Measurements from ENCODE around the gene PCSK4.
A peak's percentile ranks its signal among the peaks of the same experiment; 100 is the strongest.
"Not testable (repeated sequence)": the region's sequence is repeated elsewhere in the genome, so short reads cannot be mapped to it uniquely, and the experiment has no call there.

PCSK4 gene

DNA sequence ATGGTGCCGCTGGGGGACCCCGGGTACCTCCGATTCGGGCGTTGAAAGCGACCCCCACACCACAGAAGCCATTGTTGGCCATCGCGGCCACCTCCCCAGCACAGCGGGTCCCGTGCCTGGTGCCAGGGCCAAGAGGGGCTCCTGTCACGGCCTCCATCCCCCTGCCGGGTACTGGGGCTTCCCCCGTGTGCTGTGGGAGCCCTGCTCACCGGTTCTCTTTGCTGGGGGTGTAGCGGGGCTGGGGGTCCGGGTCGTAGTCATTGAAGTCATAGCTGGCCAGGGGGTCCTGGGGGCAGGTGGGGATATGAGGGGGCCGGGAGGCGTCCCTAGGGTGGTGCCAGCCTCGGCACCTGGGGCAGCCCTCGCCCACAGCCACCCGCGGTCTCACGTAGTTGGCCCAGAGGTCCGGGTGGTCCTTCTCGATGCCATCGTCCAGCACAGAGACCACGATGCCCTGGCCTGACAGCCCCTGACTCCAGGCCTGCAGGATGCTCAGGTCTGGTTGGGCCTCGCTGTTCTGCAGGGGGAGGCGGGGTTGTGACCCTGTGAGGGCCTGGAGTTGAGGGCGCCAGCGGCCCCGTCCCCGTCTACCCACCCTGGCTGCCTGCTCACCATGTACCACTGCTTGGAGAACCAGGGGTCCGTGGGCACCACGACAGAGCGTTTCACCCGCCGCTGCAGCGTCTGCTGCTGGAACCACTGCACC lies 2.4 kb downstream of the PCSK4 start:
- no peak for DNase-seq (ENCODE audit: low read depth in 2 of 2)

DNA sequence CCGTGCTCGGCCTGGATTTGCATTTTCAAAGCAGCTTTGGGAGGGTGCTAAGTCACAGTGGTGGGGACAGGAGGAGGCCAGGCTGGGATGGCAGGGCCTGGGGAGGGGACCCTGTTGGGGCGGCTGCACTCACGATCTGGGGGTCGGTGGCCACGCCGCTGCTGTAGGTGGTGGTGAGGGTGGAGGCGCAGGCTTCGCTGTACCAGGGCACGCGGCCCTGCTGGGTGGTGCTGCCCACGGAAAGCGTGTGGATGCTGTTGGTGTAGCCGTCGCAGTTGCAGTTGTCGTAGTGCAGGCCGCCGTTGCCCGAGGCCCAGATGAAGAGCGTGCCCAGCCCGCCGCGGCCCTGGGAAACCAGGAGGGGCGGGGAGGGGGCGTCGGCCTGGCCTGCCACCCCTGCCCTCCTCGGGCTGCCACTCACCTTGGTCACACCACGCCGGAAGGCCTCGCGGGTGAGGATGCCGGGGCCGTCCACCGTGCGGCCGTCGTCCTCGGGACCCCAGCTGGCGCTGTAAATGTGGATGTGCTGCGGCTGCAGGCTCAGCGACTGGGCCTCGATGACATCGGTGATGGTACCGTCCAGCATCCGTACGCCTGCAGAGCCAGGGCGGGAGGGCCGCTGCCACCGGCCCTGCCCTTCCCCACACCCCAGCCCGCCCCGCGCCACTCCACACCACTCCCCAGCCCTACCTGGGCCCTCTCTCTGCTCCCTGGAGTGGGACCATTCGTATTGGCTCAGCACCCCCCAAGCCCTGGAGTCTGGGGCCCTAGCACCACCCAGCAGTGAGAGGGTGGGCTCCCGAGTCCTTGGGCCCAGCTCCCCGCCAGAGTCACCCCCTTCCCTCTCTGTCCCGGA lies 3.2 kb downstream of the PCSK4 start:
- no peak for DNase-seq (ENCODE audit: low read depth in 2 of 2)

DNA sequence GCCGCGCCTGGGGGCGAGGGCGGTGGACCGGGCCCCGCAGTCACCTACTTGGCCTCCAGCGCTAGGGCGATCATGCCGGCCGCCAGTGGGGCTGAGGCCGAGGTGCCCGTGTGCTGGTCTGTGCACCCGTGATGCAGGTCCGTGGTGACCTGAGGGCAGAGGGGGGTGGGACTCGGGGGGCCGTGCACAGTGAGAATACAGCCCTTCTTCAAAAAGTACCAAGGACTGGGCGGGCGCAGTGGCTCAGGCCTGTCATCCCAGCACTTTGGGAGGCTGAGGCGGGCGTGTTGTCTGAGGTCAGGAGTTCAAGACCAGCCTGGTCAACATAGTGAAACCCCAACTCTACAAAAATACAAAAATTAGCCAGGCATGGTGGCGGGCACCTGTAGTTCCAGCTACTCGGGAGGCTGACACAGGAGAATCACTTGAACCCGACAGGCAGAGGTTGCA lies 6.1 kb downstream of the PCSK4 start:
- no peak for DNase-seq (ENCODE audit: low read depth in 2 of 2)

DNA sequence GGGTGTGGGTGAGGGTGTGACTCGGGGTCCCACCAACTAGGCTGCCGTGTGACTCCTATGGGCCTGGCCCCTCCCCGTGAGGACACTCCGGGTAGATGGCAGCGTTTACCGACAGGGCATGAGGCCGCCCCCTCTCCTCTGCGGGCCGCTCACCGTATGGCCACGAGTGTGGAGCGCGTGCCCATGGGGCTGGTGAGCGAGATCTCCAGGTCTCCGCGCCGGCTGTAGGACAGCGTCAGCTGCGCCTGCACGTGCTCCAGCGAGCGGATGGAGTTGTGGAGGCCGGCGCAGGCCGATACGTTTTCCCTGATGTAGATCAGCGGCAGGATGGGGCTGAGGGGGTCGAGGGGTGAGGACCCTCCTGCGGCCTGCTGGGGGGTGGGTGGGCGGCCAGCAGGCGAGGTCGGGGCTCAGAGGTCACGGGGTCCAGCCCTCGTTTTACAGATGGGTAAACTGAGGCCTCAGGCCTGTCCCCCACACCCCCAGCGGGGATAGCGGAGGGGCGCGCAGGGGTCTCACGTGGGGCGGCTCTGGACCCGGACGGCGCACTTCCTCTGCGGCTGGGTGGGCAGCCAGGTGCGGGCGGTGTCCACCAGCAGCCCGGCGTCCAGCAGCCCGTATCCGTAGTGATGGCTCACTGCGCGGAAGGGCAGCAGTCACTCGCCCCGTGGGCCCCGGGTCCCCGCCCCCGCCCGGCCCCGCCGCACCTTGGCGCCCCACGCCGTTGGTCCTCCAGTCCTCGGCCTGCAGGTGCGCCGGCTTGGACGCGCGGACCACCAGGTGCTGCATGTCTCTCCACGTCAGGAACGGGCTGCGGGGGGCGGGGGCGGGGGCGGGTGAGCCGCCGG lies 6.8 kb downstream of the PCSK4 start:
- DNase-seq (ENCODE audit: low read depth in 2 of 2), result no peak

DNA sequence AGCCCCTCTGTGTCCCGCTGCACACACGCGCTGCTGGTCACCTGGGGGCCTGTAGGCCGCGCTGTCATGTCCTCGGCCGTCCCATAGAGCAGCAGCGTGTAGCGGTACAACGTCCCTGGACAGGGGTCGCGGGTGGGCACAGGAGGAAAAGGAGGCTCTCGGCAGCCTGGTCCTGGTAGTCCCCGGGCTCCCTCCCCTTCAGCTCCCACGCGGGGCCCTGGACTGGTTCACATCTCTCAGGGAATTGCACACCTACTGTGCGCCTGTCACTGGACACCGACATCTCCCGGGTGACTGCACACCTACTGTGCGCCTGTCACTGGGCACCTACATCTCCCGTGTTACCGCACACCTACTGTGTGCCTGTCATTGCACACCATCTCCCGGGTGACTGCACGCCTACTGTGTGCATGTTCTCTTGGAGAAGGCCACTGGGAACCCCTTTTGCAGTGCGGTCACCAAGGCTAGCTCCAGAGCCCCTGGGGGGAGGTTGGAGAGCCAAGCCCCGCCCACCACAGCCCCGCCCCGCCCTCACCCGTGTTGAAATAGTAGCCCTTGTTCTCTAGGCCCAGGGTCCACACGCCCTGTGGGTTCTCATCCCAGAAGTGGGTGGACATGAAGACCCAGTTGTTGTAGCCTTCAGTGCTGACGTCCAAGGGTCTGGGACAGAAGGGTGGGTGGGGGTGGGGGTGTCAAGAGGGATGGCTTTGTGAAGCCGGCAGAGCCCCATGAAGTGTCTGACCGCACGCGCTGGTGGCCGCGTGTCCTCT lies 7.6 kb downstream of the PCSK4 start:
- DNase-seq (ENCODE audit: low read depth in 2 of 2), result no peak

DNA sequence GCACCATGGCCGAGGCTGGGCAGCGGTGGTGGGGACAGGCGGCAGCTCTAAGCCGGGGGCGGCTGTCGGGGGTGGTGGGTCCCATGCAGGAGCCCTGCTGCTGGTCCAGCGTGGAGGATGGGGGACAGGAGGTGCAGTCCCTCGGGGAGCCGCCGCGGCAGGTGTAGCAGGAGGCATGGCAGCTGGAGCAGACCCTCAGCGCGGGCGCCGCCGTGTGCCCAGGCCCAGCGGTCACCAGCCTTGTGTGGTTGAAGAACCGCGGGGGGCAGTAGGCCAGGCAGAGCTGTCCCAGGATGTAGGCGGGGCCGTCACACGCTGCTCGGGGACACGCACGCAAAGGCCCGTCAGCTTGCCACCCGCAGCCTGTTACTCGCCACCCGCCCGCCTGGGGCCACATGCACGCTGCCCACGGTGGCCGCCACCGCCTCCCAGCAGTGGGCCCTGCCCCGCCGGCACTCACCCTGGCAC lies 8.2 kb downstream of the PCSK4 start:
- no peak for DNase-seq (ENCODE audit: low read depth in 2 of 2)

DNA sequence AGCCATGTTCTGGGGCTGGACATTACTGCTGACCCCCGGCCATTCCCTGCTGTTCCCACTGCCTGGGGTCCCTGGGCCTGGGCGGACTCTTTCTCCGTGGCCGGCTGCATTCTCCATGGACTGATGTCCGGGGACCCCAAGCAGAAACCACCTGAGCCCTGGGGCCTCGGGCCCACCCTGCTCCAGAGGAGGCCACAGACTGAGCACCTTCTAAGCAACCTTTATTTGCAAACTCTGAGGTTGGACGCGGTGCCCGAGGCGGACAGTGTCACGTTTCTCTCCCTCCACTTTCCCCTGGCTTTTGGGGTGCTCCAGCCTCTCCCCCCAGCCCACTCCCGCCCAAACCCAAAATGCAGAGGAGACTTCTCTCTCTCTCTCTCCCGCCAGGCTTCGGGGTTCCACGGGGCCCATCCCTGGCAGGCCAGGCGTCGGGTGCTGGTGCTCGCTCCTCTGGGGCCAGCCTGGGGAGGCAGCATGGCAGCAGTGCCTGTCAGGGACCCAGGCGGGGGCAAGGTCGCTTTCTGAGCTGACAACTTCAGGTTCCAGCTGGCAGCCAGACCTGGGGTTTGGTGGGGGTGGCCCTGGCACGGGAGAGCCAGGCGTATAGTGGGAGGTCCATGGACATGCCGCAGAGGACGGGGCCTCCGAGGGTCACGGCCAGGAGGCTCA lies 8.8 kb downstream of the PCSK4 start:
- DNase-seq (ENCODE audit: low read depth in 2 of 2), result no peak

DNA sequence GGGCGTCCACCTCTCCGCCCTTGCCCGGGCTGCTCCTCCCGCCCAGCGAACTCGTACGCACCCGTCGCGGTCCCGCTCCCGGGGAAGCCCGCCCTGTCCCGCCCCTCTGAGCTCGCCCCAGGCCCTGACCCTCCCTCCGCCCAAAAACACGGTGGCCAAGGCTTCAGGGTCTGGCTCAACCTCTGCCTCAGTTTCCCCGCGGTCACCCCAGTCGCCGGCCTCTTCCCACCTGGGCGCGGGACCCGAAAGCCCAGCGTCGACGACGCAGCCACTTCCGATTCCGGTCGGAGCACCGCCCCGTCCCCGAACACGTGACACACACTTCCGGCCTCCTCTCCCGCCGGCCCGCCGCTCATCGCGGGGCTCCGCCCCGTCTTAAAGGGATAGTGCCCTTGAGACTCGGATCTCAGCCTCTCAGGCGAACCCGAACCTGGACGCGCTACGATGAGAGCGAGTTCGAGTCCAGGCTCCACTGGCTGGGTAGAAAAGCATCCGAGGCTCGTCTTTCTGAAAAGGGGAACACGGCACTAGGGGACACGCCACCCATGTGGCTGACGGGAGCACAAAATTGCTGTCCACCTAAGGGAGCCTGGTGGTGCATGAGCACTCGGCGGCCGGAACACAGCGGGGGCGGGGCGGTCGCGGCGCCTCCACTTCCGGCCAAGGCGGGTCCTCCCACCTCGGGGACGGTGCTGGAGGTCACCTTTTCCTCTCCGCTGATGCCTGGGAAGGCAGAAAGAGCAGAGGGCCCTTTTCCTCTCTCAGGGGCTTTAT lies 11.0 kb downstream of the PCSK4 start, which contains the start of gene C19orf25:
Gene C19orf25, minus strand, starts transcription at position 282 of the 774 bp plus-strand sequence. CDS start 312 bp downstream, outside the sequence.
- peak; percentile 80 to 85 for DNase-seq (ENCODE audit: low read depth in 2 of 2)

DNA sequence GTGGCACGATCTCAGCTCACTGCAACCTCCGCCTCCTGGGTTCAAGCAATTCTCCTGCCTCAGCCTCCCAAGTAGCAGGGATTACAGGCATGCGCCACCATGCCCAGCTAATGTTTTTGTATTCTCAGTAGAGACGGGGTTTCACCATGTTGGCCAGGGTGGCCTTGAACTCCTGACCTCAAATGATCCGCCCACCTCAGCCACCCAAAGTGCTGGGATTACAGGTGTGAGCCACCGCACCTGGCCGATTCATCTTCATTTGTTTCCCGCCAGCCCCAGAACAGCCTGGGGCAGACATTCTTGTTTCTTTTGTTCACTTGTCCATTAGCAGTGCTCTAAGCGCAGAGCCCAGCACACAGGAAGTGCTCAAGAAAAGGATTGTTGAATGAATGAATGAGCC lies 13.1 kb downstream of the PCSK4 start:
- DNase-seq (ENCODE audit: low read depth in 2 of 2), result not testable (repeated sequence)

DNA sequence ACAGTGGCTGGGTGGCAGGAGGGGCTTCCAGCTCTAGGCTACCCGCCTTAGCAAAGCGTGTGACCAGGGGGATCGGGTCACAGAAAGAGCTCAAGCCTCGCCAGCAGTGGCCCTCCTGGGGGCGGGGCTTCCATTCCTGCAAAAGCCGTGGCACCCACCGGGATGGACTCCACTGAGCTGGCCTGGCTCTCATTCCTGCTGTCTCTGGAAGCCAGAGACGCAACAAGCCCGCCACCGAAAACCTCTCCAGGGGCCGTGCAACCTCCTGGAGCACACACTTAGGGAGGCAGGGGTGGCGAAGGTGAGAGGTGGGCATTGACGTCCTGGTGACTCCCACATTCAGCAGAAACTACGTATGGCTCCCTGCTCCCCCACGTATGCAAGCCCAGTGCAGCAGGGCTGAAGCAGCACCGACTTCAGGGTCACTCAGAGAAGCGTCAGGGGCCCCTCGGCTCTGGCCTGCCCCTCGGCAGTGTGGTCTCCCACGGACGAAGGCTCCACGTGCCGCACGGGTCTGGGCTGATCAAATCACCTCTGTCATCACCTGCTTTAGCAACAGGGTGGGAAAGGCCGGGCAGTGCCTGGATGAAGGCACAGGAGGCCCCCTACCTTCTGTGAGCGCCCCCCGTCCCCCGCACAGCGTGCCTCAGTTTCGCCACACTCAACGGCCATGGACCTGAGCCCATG lies 14.3 kb downstream of the PCSK4 start:
- no peak for DNase-seq (ENCODE audit: low read depth in 2 of 2)

DNA sequence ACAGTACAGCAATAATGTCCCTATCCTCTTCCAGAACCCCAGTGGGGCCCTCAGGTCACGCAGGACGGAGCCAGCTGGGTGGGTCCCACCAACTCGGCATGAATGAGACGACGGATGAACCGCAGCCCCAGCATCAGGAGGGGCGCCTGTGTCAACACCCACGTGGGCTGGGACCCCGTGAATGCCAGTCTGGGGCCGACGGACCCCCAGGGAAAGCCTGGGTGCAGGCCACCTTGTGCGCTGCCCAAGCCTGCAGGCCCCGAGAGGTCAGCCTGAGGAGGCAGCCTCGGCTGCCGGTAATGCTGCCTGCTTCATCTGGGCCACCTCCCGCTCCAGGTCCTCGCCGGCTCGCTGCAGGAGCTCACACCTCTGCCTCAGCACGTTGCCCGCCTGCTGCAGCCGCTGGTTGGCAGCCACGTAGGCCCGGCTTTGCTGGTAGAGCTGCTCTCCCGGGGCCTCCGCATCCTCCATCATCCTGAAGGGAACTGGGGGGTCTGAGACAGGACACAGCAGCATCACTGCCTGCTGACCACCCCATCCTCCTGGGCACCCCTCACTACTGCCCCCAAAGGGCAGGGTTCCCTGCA lies 15.3 kb downstream of the PCSK4 start:
- DNase-seq (ENCODE audit: low read depth in 2 of 2), result no peak

DNA sequence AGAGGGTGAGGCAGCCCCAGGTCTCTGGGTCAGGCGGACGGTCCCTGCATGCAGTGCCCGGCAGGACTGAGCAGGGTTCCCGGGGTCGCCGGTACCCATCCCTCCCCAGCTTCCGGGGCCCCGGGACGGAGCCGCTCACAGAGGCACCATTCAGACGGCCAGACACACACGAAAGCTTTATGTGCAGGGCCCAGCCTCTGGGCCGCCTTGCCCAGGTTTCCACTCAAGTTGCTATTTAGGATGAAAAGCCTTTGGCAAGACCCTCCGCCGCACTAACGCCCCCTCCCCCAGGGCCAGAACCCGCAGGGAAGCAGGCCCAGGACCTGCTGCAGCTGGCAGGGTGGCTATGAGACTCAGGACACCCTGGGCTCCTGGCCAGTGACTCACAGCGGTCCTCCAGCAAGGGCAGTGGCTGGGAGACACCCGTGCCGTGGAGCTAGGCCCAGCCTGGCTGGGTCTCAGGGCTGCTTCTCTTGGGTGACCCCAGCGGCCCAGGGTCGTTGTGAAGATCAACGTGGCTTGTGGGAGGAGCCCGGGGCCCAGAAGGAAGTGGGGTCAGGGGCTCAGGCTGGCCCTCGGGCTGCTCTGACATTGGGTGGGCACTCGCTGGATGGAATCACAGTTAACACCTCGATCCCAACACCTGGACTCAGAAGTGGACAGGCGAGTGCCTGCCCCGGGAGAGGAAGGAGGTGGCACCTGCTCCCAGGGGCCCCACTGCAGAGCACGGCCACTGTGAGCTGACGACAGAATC lies 16.0 kb downstream of the PCSK4 start:
- DNase-seq (ENCODE audit: low read depth in 2 of 2), result no peak

DNA sequence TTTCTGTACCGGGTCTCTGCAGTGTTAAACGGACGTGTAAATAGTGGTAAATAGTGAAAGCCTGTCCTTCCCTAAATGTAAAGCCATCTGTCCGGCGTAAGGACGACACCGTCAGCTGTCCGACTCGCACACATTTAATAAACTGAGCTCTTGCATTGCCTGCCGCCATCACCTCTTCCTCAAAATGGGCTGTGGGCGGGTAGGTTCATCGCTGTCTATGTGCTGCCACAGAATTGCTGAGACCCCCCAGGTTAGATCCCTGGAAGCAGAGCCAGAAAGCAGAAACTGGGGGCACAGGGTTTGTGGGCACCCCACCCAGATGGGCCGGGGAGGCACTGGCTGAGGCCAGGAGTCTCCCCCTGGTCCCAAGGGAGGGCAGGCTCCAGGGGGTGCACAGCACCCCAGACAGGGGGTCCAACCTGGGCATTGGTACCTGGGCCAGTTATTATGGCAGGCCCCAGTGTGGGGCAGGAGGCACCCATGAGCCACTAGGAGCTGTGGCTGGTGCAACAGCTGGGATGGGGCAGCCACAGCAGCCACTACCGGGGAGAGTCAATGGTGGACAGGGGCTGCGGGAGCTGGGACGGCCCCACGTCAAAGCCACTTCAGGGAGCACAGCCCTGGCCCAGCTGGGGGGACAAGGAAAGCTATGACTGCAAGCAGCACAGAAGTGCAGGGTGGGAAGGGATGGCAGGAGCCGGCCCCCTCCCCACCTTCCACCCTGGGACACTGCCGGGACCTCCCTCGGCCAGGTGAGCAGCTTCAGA lies 16.9 kb downstream of the PCSK4 start:
- DNase-seq (ENCODE audit: low read depth in 2 of 2), result no peak

DNA sequence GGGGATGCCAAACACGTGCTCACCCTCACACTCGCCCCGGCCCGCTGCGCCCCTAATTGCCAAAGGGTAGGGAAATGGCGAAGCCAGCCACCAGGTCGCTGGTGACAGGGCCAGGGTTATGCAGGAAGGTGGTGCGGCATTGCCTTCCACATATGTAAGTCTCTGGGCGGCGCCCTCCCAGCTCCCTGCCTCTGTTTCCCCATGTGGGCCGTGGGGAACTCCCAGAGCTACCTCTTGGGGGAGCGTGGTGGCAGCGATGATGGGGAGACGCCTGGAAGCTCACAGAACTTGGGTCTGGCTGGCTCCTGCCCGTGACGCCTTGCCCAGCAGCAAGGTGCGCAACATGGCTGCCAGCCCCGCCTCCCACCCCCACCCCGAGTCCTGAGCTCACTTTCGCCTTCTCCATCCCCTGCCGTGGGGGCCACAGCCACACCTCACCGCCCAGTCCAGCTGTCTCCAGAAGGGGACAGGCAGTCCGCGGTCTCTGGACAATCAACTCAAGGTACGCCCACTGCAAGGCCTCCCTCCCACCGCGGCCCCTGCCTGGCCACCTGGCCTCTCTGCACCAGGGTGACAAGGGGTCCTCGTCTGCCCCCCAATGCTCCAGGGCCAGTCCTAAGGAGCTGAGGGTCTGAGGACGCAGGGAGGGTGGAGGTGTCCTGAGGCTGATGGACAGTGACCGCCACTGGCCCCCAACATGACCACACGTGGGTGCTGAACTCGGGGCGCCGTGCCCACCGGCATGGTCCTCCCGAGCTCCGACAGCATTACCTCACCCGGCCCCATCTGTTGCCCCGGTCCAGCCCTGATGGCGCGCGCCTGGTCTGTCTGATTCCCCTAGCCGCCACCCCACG lies 17.7 kb downstream of the PCSK4 start:
- DNase-seq (ENCODE audit: low read depth in 2 of 2), result no peak

DNA sequence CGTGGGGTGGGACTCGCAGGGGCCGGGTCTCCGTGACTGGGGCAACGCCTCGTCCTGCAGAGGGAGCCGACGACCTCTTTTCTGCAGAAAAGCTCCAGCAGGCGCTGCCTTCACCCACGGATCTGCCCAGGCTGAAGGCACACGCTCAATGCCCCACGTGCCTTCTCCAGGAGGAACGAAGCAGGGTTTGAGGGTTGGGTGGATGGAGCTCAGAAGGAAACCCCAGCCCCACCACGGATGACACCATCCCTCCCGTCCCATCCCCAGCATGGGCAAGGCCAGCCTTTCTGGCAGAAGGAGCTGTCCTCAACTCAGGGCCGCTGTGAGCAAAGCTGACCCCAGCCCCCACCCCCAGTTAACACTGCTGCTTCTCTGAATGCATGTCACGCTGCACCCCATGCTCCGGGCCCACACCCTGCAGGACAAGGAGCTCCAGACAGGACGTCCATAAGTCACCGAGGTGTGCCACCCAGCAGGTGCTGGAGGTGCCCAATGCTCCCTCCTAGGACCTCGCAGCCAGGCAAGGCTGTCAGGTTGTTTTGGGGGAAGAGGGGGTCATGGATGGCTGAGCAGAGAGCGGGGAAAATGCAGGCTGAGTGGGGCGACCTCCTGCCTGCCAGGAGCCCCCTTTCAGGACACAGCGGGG lies 18.5 kb downstream of the PCSK4 start:
- DNase-seq (ENCODE audit: low read depth in 2 of 2), result no peak

DNA sequence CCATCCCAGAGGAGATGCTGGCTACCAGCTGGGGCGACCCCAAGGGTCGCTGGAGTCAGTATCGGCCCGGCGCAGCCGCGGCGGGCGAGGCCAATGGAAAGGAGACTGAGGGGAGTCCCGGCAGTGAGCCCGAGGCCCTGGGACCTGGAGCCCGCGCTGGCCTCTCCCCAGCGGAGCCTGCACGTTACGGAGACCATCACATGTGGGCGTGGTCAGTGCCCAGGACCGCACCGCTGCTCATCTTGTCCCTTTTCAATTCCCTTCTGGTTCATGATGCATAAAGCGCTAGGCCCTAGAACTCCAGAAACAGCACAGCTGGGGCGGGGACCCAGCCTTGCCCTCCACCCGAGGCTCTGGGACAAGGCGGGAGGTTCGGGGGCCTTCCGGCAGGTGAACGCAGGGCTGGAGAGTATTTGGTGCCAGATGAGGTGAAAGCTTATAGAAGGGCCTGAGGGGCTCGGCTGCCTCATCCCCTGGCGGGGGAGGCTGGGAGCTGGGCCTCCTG lies 19.1 kb downstream of the PCSK4 start:
- DNase-seq (ENCODE audit: low read depth in 2 of 2), result no peak
